Rectal smooth muscle tissue (tissue), 1 donor: ENCODE measurements around the gene SPSB4.

Experiments
- H3K27ac ChIP-seq: one replicate; pipeline ENCODE4 v1.7.0; 2013; ENCODE audit warnings: low read depth, low read length, inconsistent platforms
- H3K27me3 ChIP-seq: one replicate; pipeline ENCODE4 v1.7.0; 2013; ENCODE audit warnings: low read length; ENCODE audit not compliant: control insufficient read depth, insufficient read depth
- H3K36me3 ChIP-seq: one replicate; pipeline ENCODE4 v1.7.0; 2013; ENCODE audit warnings: low read length; ENCODE audit not compliant: control insufficient read depth, insufficient read depth
- H3K4me1 ChIP-seq: one replicate; pipeline ENCODE4 v1.7.0; 2013; ENCODE audit warnings: low read length; ENCODE audit not compliant: control insufficient read depth, insufficient read depth
- H3K4me3 ChIP-seq: one replicate; pipeline ENCODE4 v1.7.0; 2013; ENCODE audit warnings: low read length
- H3K9ac ChIP-seq: one replicate; pipeline ENCODE4 v1.7.0; 2013; ENCODE audit warnings: low read length

SPSB4 gene

DNA sequence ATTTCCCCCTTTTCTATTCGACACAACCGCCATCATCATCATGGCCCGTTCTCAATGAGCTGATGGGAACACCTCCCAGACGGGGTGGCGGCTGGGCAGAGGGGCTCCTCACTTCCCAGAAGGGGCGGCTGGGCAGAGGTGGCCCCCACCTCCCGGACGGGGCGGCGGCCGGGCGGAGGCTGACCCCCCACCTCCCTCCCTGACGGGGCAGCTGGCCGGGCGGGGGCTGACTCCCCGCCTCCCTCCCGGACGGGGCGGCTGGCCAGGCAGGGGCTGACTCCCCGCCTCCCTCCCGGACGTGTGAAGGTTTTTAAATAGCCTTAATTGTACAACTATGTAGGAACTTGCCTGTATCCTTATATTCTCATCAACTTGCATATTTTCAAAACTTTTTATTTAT, 20.9 kb upstream of the SPSB4 start:
- Histone ChIP-seq H3K27ac (no peak overlapping the region), H3K9ac (no peak overlapping the region), H3K36me3 (no peaks in the 10 kb centered on the region), H3K27me3 (no peaks in the 10 kb centered on the region), H3K4me3 (no peak overlapping the region), H3K4me1 (no peaks in the 10 kb centered on the region)

GRCh38 chr3:141039589-141039988, 11.6 kb upstream of the SPSB4 start:
- no peak overlapping the region for H3K27ac ChIP-seq
- H3K4me3 ChIP-seq: no peak overlapping the region
- no peak overlapping the region for H3K9ac ChIP-seq
- no peaks in the 10 kb centered on the region for H3K36me3 ChIP-seq
- no peaks in the 10 kb centered on the region for H3K4me1 ChIP-seq
- no peaks in the 10 kb centered on the region for H3K27me3 ChIP-seq

DNA sequence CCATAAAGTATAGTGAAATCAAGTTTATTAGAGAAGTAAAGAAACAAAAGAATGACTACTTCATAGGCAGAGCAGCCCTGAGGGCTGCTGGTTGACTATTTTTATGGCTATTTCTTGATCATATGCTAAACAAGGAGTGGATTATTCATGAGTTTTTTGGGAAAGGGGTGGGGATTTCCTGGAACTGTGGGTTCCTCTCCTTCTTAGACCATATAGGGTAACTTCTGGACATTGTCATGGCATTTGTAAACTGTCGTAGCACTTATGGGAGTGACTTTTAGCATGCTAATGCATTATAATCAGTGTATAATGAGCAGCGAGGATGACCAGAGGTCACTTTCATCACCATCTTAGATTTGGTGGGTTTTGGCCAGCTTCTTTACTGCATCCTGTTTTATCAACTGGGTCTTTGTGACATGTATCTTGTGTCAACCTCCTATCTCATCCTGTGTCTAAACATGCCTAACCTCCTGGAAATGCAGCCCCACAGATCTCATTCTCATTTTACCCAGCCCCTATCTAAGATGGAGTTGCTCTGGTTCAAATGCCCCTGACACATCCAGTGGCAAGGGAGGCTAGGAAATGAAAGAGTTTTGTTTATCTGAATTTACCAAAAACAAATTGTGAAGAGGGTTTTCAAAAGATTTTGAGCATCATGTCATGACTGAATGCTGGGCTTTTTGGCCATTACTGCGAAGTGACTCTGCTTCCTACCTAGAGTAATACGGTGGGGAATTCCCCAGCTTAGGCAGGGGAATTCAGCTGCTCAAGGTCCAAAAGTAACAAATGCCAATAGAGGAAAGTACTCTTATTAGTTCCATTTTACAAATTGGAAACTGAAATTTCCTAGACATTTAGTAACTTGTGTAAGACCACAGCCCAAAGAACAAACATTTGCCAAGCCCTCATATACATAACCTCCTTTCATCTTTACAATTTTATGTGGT, 6.2 kb upstream of the SPSB4 start:
- Histone ChIP-seq H3K27me3 (no peaks in the 10 kb centered on the region), H3K36me3 (no peaks in the 10 kb centered on the region)

DNA sequence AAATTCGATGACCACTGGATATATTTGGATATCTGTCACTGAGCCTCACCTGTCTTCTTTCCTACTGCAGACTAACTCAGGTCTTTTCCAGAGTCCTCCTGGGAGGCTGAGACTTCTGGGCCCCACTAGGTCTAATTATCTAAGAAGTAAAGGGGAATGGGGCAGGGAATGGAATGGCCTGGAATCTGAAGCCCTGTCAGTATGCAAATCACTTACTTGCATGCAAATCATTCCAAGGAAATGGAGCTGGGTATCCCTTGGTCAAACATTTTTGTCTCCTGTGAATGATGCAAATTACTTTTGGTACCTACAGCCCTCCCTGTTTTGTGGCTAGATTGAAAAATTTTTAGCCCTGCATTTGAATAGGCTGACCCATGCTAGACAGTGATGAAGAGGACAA, 5.3 kb upstream of the SPSB4 start:
- H3K36me3 ChIP-seq: no peaks in the 10 kb centered on the region
- H3K4me3 ChIP-seq: no peak overlapping the region
- no peaks in the 10 kb centered on the region for H3K27me3 ChIP-seq
- H3K9ac ChIP-seq: no peak overlapping the region
- no peaks in the 10 kb centered on the region for H3K4me1 ChIP-seq
- H3K27ac ChIP-seq: no peak overlapping the region

More for the DNA sequence above, 6.2 kb upstream of the SPSB4 start:
- no peaks in the 10 kb centered on the region for H3K4me1 ChIP-seq
- H3K9ac ChIP-seq: no peak overlapping the region
- no peak overlapping the region for H3K27ac ChIP-seq
- no peak overlapping the region for H3K4me3 ChIP-seq

GRCh38 chr3:141047168-141047567, 4.0 kb upstream of the SPSB4 start:
- H3K27me3 ChIP-seq: no peaks in the 10 kb centered on the region
- H3K4me1 ChIP-seq: peaks cover 3% of the 10 kb centered on the region

DNA sequence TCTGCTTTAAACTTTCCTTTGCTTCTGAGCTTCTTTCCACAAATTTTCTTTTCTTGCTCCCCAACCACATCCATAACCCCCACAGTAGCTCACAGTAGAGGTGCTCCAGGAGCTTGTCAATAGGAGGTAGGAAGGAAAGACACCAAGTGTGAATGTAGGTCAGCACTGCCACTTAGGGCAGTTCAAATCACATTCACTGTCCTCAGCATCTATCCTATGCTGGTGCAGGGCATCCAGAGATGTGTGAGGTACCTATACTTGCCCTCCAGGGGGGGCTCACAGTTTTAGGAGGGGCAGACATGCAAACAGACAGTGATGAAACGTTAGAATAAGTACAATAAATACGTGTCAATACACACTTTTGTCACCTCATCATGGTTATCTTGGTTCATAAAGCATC, 1.5 kb upstream of the SPSB4 start:
- Histone ChIP-seq H3K4me1 (peaks cover 3% of the 10 kb centered on the region), H3K27ac (no peak overlapping the region), H3K27me3 (no peaks in the 10 kb centered on the region)

More at GRCh38 chr3:141047168-141047567, 4.0 kb upstream of the SPSB4 start:
- Histone ChIP-seq H3K36me3 (no peaks in the 10 kb centered on the region), H3K27ac (no peak overlapping the region), H3K9ac (no peak overlapping the region), H3K4me3 (no peak overlapping the region)

DNA sequence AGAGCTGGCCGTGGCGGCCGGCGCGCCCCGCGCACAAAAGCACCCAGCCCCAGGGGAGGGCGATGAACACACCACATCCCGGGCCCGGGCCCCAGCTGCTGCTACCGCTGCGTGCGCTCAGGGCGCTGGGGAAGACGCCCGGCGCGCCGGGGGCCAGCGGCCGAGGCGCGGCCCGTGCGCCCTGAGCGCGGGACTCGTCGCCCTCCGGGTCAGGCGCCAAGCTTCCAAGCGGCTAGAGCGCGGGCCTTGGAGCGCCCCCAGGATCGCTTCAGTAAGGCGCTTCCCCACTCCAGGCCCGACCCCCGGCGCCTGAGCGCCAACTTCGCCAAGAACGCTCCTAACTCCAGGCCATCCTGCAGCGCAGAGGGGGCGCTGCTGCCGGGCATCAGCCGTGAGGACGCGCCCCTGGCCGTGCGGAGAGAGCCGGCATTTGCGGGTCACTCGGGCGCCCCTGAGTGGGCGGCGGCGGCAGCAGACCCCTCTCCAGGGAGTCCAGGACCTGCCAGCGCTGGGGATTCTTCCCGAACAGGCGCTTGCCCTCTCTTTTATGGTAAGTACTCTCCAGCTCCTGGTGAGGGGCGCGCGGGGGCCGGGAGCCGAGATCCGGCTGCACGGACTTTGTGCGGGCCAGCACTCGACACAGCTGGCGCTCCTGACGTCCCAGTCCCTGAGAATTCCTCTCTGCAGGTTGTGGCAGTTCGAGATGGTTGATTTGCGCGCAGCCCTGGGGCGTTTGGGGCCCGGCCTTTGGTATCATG, 475 bp downstream of the SPSB4 start:
- H3K36me3 ChIP-seq: no peaks in the 10 kb centered on the region
- no peak overlapping the region for H3K27ac ChIP-seq
- peak overlapping the region; percentile 56 for H3K4me3 ChIP-seq
- H3K27me3 ChIP-seq: no peaks in the 10 kb centered on the region
- H3K4me1 ChIP-seq: peaks cover 3% of the 10 kb centered on the region
- H3K9ac ChIP-seq: no peak overlapping the region

More for the DNA sequence above, 1.5 kb upstream of the SPSB4 start:
- H3K4me3 ChIP-seq: no peak overlapping the region
- H3K9ac ChIP-seq: no peak overlapping the region
- no peaks in the 10 kb centered on the region for H3K36me3 ChIP-seq

DNA sequence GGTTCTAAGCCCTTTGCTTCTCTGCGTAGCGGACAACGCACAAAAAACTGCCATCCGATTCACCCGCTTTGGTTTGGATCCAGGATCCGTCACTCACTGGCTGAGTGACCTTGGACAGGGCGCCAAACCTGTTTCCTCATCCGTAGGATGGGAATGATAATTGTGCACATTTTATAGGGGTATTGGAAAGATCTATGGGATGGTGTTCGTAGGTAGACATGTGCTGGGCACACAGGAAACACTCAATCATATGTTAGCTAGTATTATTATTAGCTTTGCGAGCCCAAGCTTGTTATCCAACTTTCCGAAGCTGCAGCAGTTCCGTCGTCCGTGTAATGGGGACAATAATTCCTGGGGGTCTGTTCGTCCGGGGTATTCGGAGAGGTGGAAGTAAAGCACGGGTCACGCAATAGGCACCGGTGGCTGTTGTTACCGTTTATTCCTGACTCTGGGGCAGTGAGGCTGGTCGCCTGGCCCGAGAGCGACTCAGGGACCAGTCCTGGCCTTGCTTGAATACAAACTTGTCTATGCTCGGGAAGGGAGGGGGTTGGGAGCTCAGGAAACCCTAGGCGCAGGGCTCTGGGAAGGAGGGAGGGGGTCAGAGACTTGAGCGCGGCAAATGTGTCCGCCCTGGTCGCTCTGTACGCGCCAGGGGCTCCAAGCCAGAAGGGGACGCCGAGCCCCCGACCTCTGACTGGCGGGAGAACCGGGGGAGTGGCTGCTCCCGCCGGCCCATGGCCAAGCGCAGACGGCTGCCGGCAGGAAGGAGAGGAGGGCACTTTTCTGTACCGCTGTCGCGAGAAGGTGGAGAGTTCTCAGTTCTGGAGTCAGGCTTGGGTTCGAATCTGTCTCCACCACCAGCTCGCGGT, 1.3 kb downstream of the SPSB4 start:
- peaks cover 3% of the 10 kb centered on the region for H3K4me1 ChIP-seq
- no peak overlapping the region for H3K27ac ChIP-seq
- H3K4me3 ChIP-seq: peak overlapping the region; percentile 56
- no peaks in the 10 kb centered on the region for H3K27me3 ChIP-seq
- no peak overlapping the region for H3K9ac ChIP-seq
- no peaks in the 10 kb centered on the region for H3K36me3 ChIP-seq

GRCh38 chr3:141055136-141055535, 4.0 kb downstream of the SPSB4 start:
- Histone ChIP-seq H3K4me3 (no peak overlapping the region), H3K36me3 (no peaks in the 10 kb centered on the region), H3K27ac (no peak overlapping the region), H3K9ac (no peak overlapping the region), H3K27me3 (no peaks in the 10 kb centered on the region), H3K4me1 (peaks cover 3% of the 10 kb centered on the region)

DNA sequence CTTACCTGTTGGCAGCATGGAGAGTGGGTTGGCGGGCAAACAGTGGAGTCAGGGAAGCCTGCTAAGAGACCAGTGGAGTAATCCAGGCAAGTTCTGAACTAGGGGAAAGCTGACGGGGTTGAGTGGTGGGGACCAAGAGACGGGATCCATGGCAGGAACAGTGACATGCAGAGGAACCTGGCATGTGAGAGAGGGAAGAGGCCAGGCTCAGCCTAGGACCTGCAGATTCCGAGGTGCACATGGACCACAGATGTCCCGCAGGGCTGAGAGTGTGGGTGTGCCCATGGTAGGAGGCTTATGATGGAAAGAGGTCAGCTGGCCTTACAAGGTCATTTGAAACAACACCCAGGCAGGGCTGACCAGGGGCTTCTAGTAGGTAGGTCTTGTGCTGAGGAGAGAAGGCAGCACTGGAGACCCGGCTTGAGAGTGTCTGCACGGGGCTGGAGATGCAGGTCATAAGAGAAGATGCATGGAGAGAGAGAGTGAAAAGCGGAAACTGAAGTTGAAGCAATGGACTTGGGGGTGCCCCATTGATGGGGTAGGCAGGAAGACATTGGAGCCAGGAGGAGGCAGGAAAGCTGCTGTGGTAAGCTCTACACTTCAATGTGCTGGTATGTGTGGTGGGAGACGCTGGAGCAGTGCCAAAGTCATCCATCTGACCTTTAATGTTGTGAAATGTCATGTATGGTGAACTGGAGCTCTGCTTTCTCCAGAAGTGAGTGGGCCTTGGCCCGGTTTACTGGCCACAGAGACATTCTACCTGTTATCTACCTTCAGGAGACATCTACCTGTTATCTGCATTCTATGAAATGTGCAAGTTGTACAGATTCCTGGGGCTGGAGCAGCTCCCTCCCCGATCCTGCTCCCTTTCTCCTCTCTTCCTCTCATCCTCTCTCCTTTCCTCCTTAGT, 4.6 kb downstream of the SPSB4 start:
- no peak overlapping the region for H3K27ac ChIP-seq
- H3K9ac ChIP-seq: no peak overlapping the region
- H3K36me3 ChIP-seq: no peaks in the 10 kb centered on the region

DNA sequence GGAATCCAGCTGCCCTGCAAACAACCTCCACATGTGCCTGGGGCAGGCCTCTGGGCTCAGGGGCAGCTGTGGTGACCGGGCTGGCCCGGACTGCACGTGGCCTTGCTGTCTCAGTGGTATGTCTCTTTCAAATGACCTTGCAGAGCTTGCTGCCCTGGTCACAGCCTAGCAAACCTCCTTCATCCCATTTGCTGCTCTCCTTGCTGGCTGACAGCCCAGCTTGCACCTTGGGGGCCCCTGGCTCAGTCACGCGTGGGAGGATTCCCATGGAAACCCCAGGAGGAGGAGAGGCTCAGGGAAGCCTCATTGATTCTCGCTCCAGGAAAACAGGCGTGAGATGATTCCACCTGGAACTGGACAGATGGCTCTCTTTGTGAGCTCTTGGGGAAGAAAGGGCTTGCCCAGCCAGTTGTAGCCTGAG, 5.6 kb downstream of the SPSB4 start:
- Histone ChIP-seq H3K4me1 (peaks cover 3% of the 10 kb centered on the region), H3K9ac (no peak overlapping the region), H3K27ac (no peak overlapping the region), H3K27me3 (no peaks in the 10 kb centered on the region), H3K4me3 (no peak overlapping the region), H3K36me3 (no peaks in the 10 kb centered on the region)

More for the DNA sequence above, 4.6 kb downstream of the SPSB4 start:
- Histone ChIP-seq H3K4me1 (peaks cover 3% of the 10 kb centered on the region), H3K4me3 (no peak overlapping the region), H3K27me3 (no peaks in the 10 kb centered on the region)
